HG02798 (cell line): ENCODE data around the gene KRT4.
"Not testable (repeated sequence)": the region's sequence is repeated elsewhere in the genome, so short reads cannot be mapped to it uniquely, and the experiment has no call there.

Experiments
- ATAC-seq: cut with Tn5 transposase; IDR thresholded peaks from one replicate; pipeline ENCODE4 v1.9.1; 2021; ENCODE audit warnings: mild to moderate bottlenecking; ENCODE audit not compliant: unreplicated experiment, poor library complexity

The KRT4 gene

DNA sequence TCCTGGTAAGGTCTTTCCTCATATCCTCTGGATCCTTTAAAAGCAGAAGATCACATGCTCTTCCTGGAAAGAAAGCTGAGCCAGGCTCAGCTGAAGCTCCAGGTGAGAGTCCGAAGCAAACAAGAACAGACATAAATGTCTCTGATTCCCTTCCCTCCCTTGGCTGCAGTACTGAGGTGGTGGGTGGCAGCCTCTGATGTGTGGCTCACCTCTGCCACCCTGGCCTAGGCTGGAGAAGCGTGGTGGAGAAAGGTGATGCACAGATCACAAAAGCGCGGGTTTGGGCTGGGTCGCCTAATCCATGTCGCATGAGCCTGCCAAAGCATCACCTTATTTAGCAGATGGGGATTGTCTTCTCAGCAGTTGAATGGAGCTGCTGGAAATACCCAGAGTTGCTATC is 34.0 kb downstream of the KRT4 start:
- ATAC-seq = no peak

DNA sequence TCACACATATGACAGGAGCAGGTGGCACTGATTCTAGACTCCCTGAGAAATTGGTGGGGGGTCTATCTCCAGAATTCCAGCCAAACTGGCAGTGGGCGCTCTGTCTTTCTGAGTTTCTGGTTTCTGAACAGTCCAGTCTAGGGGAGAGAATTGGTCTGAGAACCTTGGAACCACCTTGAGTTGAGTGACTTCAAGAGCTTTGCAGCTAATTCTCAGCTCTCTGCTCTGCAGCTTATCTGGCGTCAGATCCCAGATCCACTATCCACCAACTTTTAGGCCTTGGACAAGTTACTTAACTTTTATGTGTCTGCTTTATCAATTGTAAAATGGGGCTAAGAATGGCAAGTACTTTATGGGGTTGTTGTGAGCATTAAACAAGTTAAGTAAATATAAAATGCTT is 35.1 kb downstream of the KRT4 start:
- no peak for ATAC-seq

DNA sequence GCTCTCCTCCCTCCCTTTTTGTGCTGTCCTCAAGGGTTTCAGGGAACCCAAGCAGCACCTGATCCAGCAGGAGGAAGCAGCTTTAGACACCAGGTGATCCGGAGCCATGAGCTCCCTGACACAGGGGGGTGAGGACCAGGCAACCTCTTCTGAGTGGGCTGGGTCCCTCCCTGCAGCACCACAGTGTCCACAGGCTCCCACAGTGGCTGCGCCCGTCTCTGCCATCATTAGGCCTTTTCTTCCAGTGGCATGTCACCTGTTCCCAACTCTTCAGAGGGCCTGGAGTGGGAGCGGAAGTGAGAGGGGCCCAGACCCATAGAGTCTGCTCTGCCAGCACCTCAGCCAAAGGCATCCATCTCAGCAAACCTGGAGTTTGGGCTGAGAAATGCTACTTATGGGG is 36.4 kb downstream of the KRT4 start:
- ATAC-seq = no peak

DNA sequence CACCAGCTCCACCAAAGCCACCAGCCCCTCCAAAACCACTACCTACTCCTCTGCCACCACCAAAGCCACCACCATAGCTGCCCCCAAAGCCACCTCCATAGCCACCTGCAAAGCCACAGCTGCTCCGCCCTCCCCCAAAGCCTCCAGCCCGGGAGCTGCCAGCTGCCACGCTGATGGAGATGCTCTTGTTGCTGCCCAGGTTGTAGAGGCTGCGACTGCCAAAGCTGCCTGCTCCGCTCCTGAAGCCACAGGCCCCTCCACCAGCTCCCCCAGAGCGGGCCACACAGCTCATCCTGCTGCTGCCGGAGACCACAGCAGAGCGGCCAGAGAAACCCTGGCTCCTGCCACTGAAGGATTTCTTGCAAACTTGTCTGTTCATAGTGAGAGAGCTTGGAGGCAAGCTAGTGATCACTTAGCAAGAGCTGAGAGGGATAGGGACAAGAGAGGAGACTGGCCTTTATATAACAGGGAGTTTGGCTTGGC is 37.0 kb downstream of the KRT4 start, which contains the start of gene KRT76:
Gene KRT76, minus strand, starts transcription at position 433 of the 483 bp plus-strand sequence. Its CDS starts 54 bp downstream, at position 379.
- ATAC-seq = no peak

DNA sequence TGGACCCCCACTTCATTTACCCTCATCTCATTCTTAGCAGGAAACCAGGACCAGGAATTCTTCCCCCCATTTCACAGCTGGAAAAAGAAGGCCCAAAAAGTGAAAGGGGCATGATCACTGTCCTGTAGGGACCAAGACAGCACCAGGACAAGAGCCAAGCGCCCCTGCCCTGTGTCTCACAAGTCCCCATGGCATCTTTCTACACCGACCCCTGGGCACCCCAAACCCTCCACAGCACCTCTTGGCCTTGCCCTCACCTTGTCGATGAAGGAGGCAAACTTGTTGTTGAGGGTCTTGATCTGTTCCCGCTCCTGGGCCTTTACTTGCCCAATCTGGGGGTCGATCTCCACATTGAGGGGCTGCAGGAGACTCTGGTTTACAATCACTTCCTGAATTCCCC is 37.5 kb downstream of the KRT4 start:
- no peak for ATAC-seq

DNA sequence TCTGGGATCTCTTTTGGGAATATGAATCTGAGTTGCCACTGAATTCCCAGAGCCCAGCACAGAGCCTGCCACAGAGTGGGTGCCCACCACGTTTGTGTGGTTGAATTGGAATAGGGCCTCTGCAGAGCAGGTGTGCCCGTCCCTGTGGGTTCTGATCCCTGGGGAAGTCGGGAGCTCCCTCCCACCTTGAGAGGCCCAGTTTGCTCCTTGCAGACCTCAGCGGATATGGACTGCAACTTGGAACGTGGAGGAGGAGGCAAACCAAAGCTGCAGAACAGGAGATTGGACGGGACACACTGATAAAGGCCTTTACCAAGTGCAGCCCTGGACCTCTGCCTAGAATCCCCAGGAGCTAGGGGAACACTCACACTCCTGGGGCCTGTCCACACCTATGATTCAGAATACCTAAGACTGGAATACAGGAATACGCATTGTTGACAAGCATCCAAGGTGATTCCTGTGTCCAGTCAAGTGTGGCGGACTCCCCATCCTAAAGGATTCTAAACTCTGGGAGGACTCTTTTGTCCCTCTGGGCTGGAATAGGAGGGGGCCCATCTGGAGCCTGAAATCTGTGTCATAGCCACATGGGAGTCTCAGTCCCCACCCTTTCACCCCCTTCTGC is 39.2 kb downstream of the KRT4 start:
- no peak for ATAC-seq

DNA sequence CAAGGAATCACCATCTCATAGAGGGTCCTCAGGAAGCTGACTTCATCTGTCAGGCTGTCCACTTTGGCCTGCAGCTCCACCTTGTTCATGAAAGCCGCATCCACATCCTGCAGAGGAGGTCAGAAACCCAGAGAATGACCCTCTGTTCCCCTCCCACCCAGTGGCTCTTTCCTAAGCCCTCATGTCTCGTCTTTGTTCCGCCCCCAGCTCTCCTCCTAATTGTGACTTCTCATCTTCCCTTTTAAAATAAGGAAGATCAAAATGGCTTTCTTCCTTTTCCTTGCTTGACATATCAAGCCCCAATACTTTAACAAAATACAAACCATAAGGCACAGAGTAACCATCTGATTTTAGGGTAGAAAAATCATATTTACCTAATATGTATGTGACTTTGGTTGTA is 41.1 kb downstream of the KRT4 start:
- ATAC-seq = no peak

DNA sequence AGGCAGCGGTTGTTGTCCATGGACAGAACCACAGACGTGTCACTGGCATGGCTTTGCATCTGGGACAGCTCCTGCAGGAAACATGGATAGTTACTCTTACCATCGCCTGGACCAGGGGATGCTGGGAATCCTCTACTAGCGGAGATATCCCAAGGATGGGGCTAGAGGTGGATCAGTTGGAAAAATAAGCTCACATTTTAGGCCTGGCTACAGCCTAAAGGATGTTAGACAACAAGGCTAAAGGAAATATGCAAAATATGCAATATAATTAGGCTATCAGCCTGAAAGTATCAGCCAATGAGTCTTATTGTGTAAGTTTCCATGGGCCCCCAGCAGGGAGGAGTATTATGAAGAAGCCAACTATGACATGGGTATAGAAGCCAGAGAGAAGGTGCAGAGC is 41.7 kb downstream of the KRT4 start:
- no peak for ATAC-seq

DNA sequence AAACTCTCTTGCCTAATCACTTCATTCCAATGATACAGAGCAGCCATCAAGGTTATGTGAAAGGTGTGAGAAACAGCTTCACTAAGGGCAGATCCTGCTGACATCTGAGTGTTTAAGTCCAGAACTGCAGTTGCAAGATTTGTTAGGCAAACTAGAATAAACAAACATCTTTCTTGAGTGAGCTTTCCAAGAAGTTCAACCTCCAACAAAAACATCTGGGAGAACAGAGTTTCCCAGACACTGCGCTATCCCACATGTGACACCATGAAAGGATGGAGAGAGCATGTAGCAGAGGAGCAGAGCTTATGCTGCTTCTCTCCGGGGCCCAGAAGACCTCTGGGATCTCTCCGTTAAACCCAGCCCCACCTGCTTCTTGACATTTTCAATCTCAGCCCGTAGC is 42.4 kb downstream of the KRT4 start:
- ATAC-seq = no peak

DNA sequence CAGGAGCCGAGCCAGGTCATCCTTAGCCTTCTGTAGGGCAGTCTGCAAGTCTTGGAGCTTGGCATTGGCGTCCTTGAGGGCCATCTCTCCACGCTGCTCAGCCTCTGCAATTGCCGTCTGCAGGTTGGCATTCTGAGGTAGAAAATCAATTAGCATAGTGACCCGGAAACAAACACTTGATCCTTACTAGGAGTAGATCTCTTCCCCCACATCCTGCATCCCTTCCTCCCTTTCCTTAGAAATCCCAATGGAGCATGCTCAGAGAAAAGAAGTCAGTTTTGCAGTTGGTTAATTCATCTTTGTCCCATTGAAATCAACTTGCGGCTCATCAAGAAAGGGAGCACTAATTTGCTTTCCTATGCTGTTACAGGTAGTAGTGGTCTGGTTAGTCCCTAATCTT is 42.8 kb downstream of the KRT4 start:
- ATAC-seq = no peak

DNA sequence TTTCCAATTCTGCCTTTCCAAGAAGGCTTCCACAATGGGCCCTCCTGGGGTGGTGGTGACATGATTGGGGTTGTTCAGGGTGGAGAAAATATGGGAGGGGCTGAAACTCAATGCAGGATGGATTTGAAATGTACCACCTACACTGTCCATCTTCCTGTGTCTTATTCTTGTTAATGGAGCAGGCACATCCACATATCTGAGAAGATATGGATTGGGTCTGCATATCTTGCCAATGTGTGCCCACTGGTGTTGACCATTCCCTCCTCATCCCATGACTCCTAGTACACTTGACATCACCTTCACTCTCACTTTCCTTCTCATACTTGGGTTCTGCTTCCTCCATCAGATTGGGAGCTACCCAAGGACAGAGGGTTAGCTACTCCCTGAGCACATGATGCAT is 44.0 kb downstream of the KRT4 start:
- no peak for ATAC-seq

DNA sequence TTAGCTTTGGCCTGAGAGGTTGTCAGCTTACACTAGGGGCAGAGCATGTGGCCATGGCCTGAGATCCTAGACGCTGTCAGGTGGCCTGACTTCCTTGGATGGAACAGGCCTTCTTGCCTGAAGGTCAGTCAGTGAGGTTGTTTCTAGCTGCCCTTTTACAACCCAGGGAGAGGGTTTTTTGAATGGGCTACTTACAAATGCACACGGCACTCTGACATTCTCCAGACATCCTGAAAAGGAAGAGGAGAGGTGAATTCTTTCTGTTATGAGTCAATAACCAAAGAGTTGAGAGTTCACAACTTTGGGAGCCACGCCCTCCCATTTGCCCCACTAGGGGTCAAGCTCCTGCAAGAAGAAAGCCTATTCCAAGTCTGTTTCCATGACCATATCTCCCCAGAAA is 44.6 kb downstream of the KRT4 start:
- ATAC-seq = no peak

DNA sequence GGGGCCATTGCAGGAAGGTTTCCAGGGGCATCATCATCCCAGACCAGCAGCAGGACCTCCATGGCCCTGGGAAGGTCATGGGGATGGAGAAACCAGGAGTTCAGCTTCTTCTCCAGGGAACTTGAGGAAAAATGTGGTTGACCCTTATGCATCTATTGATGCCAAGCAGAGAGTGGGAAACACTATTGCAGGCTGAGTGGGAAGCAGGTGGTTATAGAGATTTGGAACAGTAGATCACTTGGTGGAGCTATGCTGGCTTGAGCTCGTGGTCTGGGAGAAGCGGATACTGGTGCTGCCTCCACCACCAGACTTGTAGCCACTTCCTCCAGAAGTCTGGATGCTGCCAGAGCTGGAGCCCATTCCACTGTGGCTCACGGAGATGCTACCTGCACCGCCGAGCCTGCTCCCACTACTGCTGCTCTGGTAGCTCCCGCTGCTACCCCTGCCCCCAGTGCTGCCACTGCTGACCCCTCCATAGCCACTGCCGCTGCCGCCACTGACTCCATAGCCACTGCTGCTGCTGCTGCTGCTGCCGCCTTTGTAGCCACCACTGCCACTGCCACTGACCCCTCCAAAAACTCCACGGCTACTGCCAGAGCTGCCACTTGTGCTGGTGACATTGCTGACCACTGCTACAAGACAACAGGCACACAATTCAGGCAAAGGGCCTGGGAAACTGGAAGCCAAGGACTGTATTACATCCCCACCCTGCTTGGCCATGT is 45.3 kb downstream of the KRT4 start:
- no peak for ATAC-seq

DNA sequence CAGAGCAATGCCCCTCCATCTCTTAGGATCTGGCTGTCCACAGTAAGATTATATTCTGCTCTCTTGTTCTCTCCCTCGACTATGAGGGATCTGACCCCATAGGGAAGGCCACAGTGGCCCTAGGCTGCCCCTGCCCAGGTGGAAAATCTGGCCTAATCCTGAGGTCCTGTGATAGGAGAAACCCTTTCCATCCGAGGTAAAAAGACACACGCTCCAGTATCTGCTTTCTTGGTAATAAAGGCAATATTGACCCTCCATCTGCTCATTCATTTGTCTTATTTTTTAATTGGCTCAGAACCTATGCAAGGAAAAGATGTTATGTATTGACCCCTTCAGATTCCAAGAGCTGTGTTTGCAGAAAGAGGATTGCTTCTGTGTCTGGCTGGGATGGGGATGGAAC is 46.5 kb downstream of the KRT4 start:
- ATAC-seq = no peak

DNA sequence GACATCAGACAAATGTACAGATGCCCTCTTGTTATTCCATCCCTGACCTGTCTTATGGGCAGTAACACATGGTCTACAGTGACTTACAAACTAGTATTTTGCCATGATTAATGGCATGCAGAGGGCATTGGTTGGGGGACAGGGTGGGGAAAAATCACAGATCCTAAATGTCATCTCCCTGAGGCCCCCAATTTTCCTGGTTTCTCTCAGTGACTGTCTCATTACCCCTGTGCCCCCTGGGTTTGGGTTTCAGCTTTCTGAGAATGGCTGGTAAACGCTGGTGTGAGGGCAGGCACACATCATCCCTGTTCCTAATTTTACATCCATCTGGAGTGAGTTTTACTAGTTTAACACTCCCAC is 46.9 kb downstream of the KRT4 start:
- no peak for ATAC-seq

DNA sequence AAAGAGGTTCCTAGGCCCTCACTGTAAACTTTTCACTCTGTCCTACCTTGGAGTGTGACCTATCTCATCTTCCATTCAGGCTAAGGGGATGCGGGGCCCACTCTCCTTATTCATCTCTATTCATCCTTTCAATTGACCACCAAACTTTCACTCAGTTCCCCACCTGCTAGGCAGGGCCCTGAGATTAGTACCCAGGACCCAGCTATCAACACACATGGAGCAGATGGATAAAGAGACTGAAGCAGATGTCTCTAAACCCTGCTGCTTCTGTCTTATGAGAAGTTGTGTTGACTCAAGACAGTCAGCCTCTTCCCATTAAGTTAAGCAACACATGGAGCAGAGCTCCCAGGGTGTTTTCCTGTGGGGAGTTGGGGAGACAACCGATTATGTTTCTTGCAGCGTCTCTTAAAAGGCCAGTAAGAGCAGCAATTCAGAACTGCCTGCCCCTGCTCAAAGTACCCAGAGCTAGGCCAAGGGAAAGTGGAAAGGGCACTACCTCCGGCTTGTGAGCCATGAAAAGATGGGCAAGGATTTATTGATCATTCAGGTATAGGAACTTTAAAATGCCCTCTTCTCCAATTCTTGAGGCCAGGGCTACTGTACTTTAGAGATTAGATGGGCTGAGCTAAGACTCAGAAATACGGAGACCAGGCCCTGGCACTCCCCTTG is 47.4 kb downstream of the KRT4 start:
- ATAC-seq = no peak

DNA sequence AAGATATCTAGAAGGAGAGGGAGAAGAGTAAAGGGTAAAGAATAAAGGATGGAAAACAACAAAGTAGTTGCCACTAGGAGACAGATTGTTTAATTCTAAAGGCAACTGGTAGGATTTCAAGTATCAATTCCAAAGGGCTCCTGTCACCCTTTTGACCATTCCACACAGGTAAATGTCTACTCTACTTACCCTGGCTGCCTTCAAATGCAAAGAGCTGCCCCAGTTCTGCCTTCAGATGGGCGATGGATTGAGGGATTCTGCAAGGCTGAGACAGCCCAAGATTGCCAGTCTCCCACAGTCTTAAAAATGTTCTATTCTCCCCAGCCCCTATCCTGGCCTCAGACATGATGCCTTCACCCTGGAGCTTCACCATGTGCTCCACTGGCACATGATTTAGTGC is 48.2 kb downstream of the KRT4 start:
- no peak for ATAC-seq

DNA sequence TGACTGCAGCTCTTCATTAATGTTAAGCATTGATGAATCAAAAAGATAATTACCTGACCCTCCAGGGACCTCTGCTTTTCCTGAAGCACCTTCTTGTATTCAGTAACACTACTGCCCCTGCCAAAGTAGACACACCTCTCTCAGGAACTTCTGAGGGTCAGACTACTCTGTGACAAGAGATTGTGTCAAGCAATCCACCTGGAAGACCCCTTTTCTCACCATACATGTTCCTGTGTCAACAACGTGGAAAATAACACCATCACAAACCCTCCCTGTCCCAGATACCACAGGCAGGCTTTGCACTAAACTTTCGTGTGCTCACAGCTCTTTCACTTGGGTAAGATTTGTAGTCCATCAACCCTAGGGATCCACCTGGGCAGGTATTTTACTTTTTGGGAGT is 49.9 kb downstream of the KRT4 start:
- no peak for ATAC-seq

DNA sequence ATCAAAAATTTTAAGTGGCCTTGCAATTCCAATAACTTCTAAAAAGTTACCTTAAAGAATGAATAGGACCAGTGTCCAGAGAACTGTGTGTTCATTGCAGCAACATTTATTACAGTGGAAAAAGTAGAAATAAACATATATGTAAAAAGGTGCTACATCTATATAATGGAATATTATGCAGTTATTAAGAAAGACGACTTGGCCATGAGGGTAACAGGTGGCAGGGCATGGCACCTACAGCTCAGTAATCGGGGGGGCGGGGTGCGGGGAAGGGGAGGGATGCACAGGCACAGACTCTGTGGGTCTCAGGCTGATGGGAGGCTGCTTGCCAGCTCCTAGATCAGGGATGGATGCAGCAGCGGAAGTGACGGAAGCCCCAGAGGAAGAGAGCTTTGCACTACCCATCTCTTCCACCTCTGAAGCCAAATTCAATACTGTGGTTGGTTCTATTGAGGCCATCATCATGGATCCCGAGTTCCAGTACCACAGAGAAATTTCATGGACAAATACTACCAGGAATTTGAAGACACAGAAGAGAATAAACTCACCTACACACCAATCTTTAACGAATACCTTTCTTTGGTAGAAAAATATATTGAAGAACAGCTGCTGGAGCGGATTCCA is 50.8 kb downstream of the KRT4 start:
- ATAC-seq = no peak

DNA sequence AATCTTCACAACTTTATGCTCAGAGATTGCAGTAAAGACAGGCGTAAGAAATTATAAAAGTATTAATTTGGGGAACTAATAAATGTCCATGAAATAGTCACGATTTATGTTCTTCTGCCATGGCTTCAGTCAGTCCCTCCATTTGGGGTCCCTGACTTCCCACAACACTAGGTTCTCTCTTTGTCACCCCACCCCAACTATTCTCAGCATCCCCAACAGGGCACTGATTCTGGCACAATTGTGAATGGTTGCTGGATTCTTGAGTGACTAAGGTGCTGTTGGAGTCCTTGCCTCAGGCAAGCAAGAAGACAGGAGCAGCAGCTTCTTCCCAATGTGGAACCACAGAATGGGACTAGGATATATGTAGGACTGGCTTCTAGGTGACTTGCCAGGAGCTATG is 52.1 kb downstream of the KRT4 start:
- no peak for ATAC-seq

DNA sequence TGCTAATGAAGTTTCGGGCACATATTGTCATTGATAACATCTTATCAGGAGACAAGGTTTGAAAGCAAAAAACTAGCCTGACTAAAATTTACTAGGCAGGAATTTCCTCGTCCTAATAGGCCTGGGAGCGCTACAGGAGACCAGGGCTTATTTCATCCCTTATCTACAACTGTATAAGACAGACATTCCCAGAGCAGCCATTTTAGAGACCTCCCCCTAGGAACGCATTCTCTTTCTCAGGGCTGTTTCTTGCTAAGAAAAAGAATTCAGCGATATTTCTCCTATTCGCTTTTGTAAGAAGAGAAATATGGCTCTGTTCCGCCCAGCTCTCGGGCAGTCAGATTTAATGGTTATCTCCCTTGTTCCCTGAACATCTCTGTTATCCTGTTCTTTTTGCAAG is 52.7 kb downstream of the KRT4 start:
- not testable (repeated sequence) for ATAC-seq
